GM19099 (cell line): Measurements from ENCODE around the gene SUCLG1.

Experiments used
- POLR2A ChIP-seq: IDR thresholded peaks from 3 replicates; pipeline ENCODE4 v1.6.1; 2011; ENCODE audit warnings: low read depth; ENCODE audit not compliant: insufficient read length; ENCODE audit errors: extremely low read depth

SUCLG1 gene

DNA sequence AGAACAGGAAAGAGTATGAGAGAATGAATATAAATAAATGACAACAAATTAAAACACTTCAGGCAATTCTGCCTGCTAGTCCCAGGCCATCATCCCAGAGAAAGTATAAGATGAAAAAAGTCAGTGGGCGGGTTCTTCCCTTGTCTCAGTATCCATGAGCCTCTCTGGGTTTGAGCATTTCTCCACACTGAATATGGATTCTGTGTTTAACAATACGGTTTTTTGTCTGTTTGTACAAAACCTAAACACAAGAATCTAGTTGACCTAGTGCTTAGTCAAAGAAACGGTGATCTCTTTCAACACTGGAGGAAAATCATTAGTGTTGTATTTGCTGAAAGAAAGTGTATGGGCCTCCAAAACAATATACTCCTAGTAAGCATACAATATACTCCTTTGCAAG is 10.0 kb downstream of the SUCLG1 start:
- no peak for TF ChIP-seq POLR2A

DNA sequence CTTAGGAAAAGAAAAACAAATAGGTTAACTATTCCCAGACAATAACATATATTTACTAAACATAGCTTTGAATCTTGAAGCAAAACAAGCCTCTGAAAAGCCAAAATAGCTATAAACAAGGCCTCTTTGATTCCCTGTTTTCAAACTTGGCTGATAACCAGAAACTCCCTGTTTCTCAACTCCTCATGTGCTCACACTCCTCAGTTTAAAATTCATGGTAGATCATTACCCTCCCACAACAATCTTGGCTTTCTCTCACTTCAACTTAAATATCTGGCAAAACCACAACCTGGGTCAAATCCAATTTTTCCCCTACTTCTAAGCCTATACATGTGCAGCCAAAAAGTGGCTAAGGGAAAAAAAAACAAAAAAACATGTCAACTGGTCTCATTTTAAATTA is 15.6 kb downstream of the SUCLG1 start:
- no peak for TF ChIP-seq POLR2A

DNA sequence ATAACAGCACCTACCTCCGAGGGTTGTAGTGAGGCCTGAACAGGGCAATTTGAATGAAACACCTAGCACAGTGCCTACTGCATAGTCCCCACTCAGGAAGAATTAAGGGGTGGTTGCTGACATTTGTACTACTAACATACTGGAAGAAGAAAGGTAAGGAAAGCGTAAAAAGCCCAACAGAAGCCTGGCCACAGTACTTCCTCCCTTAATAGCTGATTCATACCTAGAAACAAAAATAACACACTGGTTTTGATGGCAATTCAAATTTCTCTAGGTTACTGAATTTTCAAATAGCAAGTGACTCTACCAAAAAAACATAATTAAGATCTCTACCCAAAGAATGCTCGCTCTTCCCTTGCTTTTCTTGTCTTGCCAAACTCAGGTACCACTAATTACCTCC is 16.2 kb downstream of the SUCLG1 start:
- TF ChIP-seq POLR2A: no peak

DNA sequence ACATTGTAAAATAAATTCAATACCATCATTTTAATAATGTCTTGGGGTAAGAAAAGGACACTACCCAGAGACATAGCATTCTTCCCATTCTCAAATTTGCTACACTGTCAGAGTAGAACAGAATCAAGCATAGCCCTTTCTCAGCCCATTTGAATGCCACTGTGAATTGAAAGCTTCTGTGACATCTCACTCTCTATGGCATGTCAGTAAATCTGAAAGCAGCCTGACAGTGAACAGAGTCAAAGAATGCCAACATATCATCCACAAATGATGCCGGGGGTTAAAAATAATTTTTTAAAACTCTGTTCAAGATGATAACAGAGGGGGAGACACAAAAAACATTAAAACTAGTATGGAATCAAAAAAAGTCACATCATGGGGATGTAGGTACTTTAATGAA is 17.6 kb downstream of the SUCLG1 start:
- no peak for TF ChIP-seq POLR2A

DNA sequence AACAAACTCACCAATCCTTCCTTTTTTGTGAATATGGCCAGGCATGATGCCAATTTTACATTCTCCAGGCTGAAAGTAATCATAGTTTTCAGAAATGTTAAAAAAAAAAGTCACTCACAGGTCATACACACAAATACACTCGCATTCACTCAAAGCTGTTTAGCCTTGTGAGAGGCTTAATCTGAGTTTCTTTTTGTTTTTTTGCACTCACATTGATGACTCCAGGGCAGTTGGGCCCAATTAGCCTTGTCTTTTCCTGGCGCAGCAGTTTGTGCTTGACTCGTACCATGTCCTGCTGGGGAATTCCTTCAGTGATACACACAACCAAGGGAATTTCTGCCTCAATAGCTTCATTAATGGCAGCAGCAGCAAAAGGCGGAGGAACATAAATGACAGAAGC is 18.0 kb downstream of the SUCLG1 start:
- TF ChIP-seq POLR2A: no peak

DNA sequence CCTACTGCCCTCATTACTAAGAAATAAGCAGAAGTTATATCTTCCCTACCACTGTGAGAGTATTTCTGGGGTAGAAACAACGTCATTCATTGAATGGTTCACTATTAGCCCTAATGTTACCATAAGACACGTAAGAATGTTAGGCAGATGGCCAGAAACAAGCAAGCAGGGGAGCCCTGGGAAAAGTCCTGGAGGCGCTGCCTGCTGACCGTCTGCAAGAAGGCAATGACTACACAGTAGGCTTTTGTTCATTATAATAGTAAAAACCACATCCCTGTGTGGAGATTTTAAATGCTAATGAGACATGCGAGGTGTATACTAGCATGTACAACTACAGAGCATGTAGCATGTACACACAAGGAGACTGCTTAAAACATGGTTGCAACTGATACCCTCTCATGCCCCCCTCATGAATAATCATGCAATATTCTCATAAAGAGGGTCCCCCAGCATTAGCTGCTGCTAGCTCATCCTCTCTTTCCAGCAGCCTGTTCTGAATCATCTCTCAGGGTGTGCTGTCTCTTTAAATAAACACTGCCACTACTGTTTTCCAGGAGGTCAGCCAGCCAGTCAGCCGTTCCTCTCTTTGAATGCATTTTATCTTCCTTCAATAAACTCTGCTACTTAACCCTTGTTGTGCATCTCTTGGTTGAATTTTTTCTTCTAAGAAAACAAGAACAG is 23.6 kb downstream of the SUCLG1 start:
- TF ChIP-seq POLR2A: no peak

DNA sequence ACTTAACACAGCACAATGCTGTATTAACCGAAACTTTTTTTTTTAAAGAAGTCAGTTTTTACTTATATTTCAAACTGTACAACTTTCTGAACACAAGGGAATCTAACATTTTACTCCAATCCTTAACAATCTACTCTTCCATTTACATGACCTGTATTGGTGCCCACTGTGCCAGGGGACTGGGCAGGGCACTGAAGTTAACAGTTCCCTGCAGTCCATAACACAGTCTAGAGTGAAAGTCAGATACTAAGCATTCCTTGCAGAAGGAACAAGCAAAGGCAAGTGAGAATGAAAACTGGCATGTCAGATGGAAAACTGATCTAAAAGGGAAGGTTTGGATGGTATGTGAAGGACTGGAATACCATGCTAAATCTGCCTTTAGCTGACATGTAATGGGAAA is 29.8 kb downstream of the SUCLG1 start:
- no peak for TF ChIP-seq POLR2A

DNA sequence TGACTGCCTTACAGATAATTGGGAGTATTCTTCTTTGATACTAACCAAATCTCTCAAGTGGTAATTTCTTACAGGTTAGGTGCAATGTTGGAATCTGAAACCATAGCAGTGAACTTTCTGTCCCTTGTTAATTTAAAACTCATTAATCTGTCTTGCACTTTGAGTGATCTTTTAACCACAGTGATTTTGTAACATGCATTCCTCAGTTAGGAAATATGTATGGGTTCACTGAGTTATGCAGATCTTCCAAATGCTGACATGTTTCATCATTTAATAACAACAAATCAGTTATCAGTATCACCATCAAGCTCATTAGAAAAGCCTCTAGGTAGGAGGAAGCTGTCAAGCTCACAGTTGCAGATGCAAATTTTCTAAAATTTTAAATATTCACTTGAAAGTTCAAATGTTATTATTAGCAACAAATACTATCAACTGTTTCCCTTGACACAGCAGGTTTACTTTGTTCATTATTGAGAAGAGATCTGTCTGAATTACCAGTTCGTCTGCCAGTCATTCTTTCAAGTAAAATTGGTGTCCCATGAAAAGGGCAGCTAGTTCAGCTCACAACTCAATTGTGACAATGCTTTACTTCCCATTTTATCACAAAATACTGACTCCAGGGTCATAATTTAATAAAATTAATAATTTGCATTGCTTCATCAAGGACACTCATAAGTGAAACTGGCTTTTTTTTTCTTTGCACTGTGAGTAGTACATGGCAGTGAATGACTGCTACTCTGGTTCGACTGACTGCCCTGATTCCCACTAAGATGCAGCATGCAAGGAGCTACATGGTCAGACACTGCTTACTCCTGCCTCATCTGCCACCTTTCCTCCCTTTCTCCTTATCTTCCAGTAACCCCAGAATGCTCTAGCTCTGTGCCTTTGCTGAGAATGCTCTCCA is 31.6 kb downstream of the SUCLG1 start:
- no peak for TF ChIP-seq POLR2A

DNA sequence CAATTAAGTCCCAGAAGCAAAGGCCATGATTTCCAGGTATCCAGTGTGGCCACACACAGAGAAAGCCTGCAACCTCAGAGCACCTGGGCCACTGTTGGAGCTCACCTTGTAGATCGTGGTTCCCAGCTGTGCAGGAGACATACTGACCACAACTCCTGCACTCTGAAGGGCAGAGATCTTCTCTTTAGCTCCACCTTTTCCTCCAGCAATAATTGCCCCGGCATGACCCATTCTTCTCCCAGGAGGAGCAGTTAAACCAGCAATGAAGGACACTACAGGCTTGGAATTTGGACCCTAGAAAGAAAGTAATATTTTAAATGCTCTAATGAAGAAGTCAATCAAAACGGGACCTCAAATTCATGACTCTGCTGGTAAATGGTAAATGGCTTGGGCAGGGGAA is 33.8 kb downstream of the SUCLG1 start:
- TF ChIP-seq POLR2A: no peak

DNA sequence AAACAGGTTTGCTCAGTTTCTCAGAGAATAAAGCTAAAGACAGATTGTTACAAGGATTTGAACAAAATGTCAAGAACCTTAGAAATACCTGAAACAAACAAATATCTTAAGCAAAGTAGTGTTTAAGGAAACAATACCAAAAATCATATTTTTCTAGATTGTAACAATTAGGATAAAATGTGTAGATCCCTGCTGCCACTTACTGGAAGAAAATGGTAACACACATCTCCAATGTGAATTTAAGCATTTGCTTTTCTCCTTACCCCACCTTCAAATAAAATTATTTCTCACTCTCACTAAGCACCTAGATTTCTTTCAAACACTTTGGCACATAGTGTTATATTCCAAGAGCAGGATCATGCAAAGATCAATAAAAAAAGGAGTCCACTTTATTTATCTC is 34.9 kb downstream of the SUCLG1 start:
- no peak for TF ChIP-seq POLR2A

DNA sequence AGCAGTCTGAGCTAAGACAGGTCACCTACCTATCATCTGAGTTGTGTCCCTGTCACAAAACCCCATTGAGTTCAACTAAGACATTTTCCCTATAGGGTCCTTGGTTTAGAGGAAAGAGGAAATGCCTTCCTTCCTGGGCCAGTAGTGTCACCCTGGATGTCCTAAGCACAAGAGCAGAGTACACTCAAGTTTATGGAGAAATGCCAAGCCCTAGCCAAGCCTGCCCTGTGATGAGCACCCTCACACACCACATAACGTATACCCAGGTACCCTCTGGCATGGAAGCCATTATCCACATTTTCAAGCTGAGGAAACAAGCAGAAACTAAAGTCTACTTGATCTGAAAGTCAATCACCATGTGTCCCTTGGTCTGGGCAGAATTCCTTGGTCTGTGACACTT is 37.3 kb downstream of the SUCLG1 start:
- no peak for TF ChIP-seq POLR2A

DNA sequence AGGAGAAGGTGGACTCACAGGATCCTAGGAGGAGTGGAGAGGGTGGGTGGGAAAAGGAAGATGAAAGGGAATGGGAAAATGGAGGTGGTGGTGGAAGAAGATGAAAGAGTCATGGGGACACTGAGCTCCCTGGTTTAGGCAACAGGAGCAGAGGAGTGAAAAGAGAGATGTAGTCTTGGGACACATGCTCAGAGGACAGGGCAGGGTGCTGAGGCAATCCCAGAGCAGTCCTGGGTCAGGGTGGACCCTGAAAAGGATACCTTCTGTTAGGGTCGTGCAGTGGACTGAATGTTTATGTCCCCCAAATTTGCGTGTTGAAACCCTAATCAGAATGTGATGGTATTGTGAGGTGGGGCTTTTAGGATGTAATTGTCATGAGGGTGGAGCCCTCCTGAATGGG is 37.9 kb downstream of the SUCLG1 start:
- TF ChIP-seq POLR2A: no peak

DNA sequence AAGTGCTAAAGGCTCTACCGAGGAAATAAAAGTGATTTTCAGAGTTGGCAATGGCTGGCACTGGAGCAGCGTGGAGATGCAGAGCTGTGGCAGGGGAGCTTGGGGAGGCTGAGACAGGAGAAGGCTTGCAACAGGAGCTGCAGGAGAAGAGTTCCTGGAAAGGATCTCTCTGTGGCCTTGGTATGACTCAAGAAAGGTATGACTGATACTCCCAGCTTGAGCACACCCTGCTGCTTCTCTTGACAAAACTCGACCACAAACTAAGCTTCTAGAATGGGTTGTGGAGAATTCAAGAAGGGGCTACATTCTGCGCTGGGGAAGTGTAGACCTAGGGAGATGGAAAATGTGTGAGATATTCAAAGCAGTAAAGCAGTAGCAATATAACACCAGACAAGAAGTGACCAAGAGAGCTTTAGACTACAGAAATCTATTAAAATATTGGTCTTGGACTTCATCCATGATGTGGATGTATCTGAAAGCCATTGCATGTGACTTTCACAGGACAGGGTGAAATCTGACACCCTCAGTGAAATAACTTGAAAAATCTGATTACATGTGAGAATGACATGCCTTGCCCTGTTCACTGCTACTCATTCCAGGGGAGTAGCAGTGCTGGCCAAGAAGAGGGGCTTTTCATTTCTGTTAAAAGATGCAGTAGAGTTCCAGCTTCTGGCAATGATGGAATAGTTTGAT is 41.5 kb downstream of the SUCLG1 start:
- no peak for TF ChIP-seq POLR2A

DNA sequence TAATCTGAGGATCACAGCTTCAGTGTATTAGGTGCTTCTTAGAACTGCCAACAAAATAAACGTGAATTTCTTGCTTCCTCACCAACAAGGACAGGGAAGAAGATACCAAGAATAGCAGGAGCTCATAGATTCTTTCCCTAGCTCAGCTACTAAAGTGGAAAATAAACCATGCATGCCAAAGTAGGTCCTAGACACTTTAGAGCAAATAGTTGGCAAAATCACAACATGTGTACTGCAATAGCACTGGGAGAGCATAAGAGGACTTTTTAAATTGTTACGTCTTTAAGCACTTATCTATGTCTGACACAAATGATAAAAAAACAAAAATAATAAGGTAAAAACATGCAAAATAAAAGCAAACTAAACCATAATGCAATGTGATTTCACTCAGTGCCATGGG is 49.5 kb downstream of the SUCLG1 start:
- no peak for TF ChIP-seq POLR2A

DNA sequence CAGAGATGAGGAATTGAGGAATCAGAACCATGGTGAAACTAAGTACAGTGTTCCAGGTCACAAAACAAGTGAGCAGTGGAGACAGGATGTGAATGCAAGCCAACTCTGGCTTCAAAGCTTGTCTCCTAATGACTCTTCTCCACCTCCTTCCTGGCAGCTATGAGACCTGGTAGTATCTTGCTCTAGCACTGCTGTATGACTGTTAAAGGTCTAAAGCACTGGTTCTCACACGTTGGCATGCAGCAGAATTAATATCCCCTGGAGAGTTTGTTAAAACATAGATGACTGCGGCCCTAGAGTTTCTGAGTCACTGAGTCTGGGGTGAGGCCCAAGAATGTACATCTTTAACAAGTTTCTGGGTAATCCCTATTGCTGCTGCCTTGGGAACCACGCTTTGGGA is 63.3 kb downstream of the SUCLG1 start:
- TF ChIP-seq POLR2A: no peak

DNA sequence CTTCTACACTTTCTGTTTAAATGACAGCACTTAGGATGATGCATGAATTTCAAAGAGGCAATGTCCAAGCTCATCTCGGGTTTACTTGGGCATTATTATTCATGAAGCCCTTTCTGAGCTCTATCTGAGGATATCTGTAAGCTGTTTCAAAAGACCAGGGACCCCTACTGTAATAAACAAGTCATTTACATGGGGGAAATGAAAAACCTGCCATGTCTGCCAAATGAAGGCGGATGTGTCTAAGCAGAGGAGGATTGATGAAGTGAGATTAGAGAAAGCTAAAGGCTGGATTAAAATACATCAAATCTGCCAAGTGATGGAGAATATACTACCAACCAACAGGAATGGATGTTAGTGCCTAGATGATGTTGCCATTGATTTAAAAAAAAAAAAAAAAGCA is 64.5 kb downstream of the SUCLG1 start:
- no peak for TF ChIP-seq POLR2A

DNA sequence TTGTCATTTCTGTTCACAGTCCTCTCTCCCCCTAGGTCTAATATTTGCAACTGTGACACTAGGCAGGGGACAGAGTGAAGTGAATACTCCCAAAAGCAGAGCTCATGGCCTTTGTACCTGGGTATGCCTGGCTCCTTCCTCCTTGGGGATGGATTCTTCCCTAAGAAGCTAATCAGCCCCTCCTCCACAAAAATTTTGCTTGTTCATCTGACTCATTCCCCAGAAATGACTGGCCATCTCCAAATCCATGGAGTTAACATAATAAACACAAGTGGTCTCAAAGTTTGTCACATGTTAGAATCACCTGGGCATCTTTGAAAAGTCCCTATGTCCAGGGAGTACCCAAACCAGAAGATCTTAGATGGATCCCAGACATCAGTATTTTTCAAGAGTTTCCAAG is 65.3 kb downstream of the SUCLG1 start:
- no peak for TF ChIP-seq POLR2A

DNA sequence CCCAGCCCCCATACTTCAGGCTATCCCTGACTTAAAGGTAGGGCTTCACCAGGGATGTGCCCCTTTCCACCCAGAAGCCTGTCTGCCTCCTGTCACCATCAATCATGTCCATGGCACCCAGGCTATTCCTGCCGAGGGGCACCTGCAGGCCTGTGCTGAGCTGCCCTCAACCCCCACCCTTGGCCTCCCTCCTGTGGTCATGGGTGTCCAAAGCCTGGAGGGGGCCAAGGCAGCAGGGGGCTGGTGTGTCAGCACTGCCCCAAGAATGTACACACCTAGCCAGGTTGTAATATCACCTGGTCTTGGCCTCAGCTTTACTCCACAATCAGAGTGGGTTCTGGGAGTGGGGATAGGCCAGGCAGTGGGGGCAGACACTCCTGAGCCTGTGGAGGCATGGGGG is 69.3 kb downstream of the SUCLG1 start:
- no peak for TF ChIP-seq POLR2A
